ENCODE measurements around the gene STRN.
"Not testable (repeated sequence)": the region's sequence is repeated elsewhere in the genome, so short reads cannot be mapped to it uniquely, and the experiment has no call there.

The STRN gene

GRCh38 chr2:36921984-36922383 lies 44.4 kb downstream of the STRN start:
- DNase-seq (ENCODE audit: insufficient read length) (no peak), FAIRE-seq (no peak)
- TF ChIP-seq POLR2A (IDR thresholded peaks at IDR 0.05; ENCODE audit: low read depth, low read length) (no peak), POLR2AphosphoS5 (IDR thresholded peaks at IDR 0.05; ENCODE audit: low read depth, low read length) (no peak), TAF1 (IDR thresholded peaks at IDR 0.05; ENCODE audit: borderline replicate concordance, low read depth, low read length) (no peak)

GRCh38 chr2:36919041-36919837 lies 47.1 kb downstream of the STRN start:
- no peak for DNase-seq (ENCODE audit: insufficient read length)
- TF ChIP-seq POLR2A (IDR thresholded peaks at IDR 0.05; ENCODE audit: low read depth, low read length) = no peak
- TF ChIP-seq TAF1 (IDR thresholded peaks at IDR 0.05; ENCODE audit: borderline replicate concordance, low read depth, low read length) = no peak
- no peak for TF ChIP-seq POLR2AphosphoS5 (IDR thresholded peaks at IDR 0.05; ENCODE audit: low read depth, low read length)
- no peak for FAIRE-seq

- no peak for DNase-seq (ENCODE audit: insufficient read length)
- no peak for FAIRE-seq
- TF ChIP-seq POLR2AphosphoS5 (IDR thresholded peaks at IDR 0.05; ENCODE audit: low read depth, low read length) (no peak), POLR2A (IDR thresholded peaks at IDR 0.05; ENCODE audit: low read depth, low read length) (no peak), TAF1 (IDR thresholded peaks at IDR 0.05; ENCODE audit: borderline replicate concordance, low read depth, low read length) (no peak)
Measured at GRCh38 chr2:36918307-36918706, 48.0 kb downstream of the STRN start.

GRCh38 chr2:36915627-36916026 lies 50.7 kb downstream of the STRN start:
- DNase-seq (ENCODE audit: insufficient read length) = no peak
- no peak for TF ChIP-seq TAF1 (IDR thresholded peaks at IDR 0.05; ENCODE audit: borderline replicate concordance, low read depth, low read length)
- TF ChIP-seq POLR2A (IDR thresholded peaks at IDR 0.05; ENCODE audit: low read depth, low read length) = no peak
- no peak for TF ChIP-seq POLR2AphosphoS5 (IDR thresholded peaks at IDR 0.05; ENCODE audit: low read depth, low read length)
- FAIRE-seq = no peak

GRCh38 chr2:36912695-36913094 lies 53.6 kb downstream of the STRN start:
- DNase-seq (ENCODE audit: insufficient read length) (no peak), FAIRE-seq (no peak)
- TF ChIP-seq TAF1 (IDR thresholded peaks at IDR 0.05; ENCODE audit: borderline replicate concordance, low read depth, low read length) (no peak), POLR2AphosphoS5 (IDR thresholded peaks at IDR 0.05; ENCODE audit: low read depth, low read length) (no peak), POLR2A (IDR thresholded peaks at IDR 0.05; ENCODE audit: low read depth, low read length) (no peak)

- TF ChIP-seq POLR2AphosphoS5 (IDR thresholded peaks at IDR 0.05; ENCODE audit: low read depth, low read length) = no peak
- TF ChIP-seq TAF1 (IDR thresholded peaks at IDR 0.05; ENCODE audit: borderline replicate concordance, low read depth, low read length) = no peak
- TF ChIP-seq POLR2A (IDR thresholded peaks at IDR 0.05; ENCODE audit: low read depth, low read length) = no peak
- no peak for DNase-seq (ENCODE audit: insufficient read length)
- no peak for FAIRE-seq
Measured at GRCh38 chr2:36911012-36911411, 55.3 kb downstream of the STRN start.

GRCh38 chr2:36906277-36906676 lies 60.1 kb downstream of the STRN start:
- no peak for FAIRE-seq
- TF ChIP-seq TAF1 (IDR thresholded peaks at IDR 0.05; ENCODE audit: borderline replicate concordance, low read depth, low read length) (no peak), POLR2AphosphoS5 (IDR thresholded peaks at IDR 0.05; ENCODE audit: low read depth, low read length) (no peak), POLR2A (IDR thresholded peaks at IDR 0.05; ENCODE audit: low read depth, low read length) (no peak)
- no peak for DNase-seq (ENCODE audit: insufficient read length)

GRCh38 chr2:36904636-36905035 lies 61.7 kb downstream of the STRN start:
- FAIRE-seq (no peak), DNase-seq (ENCODE audit: insufficient read length) (no peak)
- TF ChIP-seq POLR2AphosphoS5 (IDR thresholded peaks at IDR 0.05; ENCODE audit: low read depth, low read length) (no peak), TAF1 (IDR thresholded peaks at IDR 0.05; ENCODE audit: borderline replicate concordance, low read depth, low read length) (no peak), POLR2A (IDR thresholded peaks at IDR 0.05; ENCODE audit: low read depth, low read length) (no peak)

GRCh38 chr2:36902385-36903120 lies 63.8 kb downstream of the STRN start:
- no peak for DNase-seq (ENCODE audit: insufficient read length)
- no peak for FAIRE-seq

GRCh38 chr2:36892805-36893204 lies 73.5 kb downstream of the STRN start:
- FAIRE-seq (no peak), DNase-seq (ENCODE audit: insufficient read length) (no peak)
- TF ChIP-seq POLR2AphosphoS5 (IDR thresholded peaks at IDR 0.05; ENCODE audit: low read depth, low read length) (no peak), TAF1 (IDR thresholded peaks at IDR 0.05; ENCODE audit: borderline replicate concordance, low read depth, low read length) (no peak), POLR2A (IDR thresholded peaks at IDR 0.05; ENCODE audit: low read depth, low read length) (no peak)

More at GRCh38 chr2:36902385-36903120, 63.8 kb downstream of the STRN start:
- TF ChIP-seq POLR2AphosphoS5 (IDR thresholded peaks at IDR 0.05; ENCODE audit: low read depth, low read length) = no peak
- TF ChIP-seq TAF1 (IDR thresholded peaks at IDR 0.05; ENCODE audit: borderline replicate concordance, low read depth, low read length) = no peak
- TF ChIP-seq POLR2A (IDR thresholded peaks at IDR 0.05; ENCODE audit: low read depth, low read length) = no peak

- FAIRE-seq = no peak
- TF ChIP-seq POLR2AphosphoS5 (IDR thresholded peaks at IDR 0.05; ENCODE audit: low read depth, low read length) (no peak), TAF1 (IDR thresholded peaks at IDR 0.05; ENCODE audit: borderline replicate concordance, low read depth, low read length) (no peak), POLR2A (IDR thresholded peaks at IDR 0.05; ENCODE audit: low read depth, low read length) (no peak)
- no peak for DNase-seq (ENCODE audit: insufficient read length)
Measured at GRCh38 chr2:36889795-36890194, 76.5 kb downstream of the STRN start.

GRCh38 chr2:36887095-36887494 lies 79.2 kb downstream of the STRN start:
- FAIRE-seq; DNase-seq (ENCODE audit: insufficient read length): not testable (repeated sequence)

Data from GM12892 (cell line).